Endothelial cell of hepatic sinusoid (primary cell): Measurements from ENCODE around the gene GPN2.

Experiments used
- in situ Hi-C: cut with HindIII; loops from 2 replicates; pipeline ENCODE4 v1.10.0; 2017; ENCODE audit warnings: low sequenced_read_pairs

The GPN2 gene

GRCh38 chr1:26889551-26890466 lies at the start of gene GPN2:
Gene GPN2, minus strand, starts transcription at chr1:26890283. Its CDS starts 187 bp downstream, at chr1:26890096.
- in situ Hi-C loops: loop anchor here (5.0 to 10.0 kb wide), 3 partner anchors 38 to 285 kb away; partner anchors contain the start of gene KDF1

GRCh38 chr1:26938659-26939025 lies 48.6 kb upstream of the GPN2 start:
- in situ Hi-C loops: no loop called here

GRCh38 chr1:26938004-26938658 lies 48.0 kb upstream of the GPN2 start:
- in situ Hi-C loops: no loop called here

GRCh38 chr1:26936823-26937222 lies 46.7 kb upstream of the GPN2 start:
- in situ Hi-C loops: no loop called here

DNA sequence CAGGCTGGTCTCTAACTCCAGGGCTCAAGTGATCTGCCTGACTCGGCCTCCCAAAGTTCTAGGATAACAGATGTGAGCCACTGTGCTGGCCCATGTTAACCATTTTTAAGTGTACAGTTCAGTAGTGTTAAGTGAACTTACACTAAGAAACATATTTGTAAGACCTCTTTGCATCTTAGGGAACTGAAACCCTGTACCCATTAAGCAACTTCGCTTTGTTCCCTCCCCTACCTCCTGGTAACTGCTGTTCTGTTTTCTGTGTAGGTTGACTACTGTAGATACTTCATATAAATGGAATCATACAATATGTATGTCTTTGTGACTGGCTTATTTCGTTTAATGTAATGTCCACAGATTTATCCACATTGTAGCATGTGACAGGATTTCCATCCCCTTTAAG lies 42.4 kb upstream of the GPN2 start:
- in situ Hi-C loops: no loop called here

GRCh38 chr1:26923711-26924110 lies 33.6 kb upstream of the GPN2 start:
- in situ Hi-C loops: no loop called here

DNA sequence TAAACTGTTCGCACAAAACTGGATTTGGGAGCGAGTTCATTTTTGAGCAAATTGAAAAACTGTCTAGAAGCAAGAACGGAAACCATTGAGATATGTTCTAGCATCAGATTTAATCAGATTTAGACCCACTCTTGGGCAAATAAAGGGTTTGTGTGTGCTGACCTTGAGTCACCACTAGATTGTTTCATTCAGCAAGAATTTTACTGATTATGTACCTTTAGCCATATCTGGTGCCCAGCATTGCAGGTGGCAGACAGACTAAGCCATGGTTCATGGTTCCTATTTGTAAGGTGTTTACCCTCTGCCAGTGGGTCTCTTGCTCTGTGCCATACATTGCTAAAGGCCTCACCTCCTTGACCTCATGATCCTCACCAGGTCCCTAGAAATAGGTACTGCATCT lies 32.8 kb upstream of the GPN2 start:
- in situ Hi-C loops: no loop called here

DNA sequence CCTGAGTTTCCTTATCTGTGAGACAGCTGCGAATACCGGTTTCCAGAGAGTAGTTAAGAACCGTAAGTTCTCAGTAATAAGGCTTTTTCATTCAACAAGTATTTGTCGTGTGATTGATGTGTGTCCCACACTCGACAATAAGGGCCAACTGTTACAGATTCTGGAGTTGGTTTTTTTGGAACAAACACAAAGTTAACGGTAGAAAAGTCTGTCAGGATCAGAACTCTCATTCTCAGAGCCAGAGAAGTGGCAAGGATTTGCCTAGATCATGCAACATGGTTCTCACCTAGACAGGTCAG lies 32.3 kb upstream of the GPN2 start:
- in situ Hi-C loops: no loop called here

DNA sequence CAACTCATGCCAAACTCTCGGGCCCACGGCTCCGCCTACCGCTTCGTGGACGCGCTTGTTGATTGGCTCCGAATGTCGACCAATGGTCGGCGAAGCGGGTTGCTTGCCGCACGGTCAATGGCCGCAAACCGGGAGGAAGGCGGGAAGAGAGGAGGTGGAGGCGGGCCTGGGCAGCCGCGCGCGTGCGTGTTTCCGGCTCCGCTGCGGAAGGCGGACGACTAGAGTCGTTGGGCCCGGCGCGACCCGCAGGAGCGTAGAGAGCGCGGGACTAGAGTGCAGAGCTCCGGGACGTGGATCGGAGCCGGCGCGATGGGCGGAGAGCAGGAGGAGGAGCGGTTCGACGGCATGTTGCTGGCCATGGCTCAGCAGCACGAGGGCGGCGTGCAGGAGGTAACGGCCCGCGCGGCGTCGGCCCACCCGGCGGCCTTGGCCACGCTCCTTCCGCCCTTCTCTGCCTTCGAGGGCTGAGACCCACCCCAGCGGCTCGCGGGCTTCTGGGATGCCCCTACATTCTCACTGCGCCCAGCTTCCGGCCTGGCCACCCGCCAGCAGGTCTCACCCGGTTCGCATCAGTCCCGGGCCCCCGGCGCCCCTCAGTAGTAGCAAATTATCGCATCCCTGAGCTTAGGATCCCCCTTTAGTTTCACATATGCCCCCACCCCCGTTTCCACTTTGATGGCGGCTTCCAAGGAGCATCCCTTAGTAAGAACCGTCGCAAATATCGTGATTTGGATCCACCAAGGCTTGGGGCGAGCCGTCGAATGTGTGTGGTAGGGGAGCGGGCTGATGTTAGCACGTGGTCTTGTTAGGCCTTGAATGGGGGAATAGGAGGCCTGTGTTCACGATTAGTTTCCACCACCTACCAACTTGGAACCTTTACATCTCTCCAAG lies 31.7 kb upstream of the GPN2 start, which contains the start of gene NUDC:
NUDC (plus strand) TSS at position 204 of the 891 bp plus-strand sequence; CDS start at position 310, 106 bp downstream.
- in situ Hi-C loops: no loop called here

- in situ Hi-C loops: no loop called here
Observed at GRCh38 chr1:26921126-26921539, 31.1 kb upstream of the GPN2 start.

GRCh38 chr1:26915204-26915842 lies 25.2 kb upstream of the GPN2 start:
- in situ Hi-C loops: no loop called here

GRCh38 chr1:26913754-26914619 lies 23.9 kb upstream of the GPN2 start, which contains the start of gene NR0B2:
Gene NR0B2, minus strand, starts transcription at chr1:26913975. Its CDS starts 35 bp downstream, at chr1:26913940.
- in situ Hi-C loops: no loop called here

- in situ Hi-C loops: no loop called here
Observed at GRCh38 chr1:26913389-26913753, 23.3 kb upstream of the GPN2 start.

- in situ Hi-C loops: no loop called here
Observed at GRCh38 chr1:26912147-26912490, 22.0 kb upstream of the GPN2 start.

- in situ Hi-C loops: no loop called here
Observed at GRCh38 chr1:26911399-26912146, 21.5 kb upstream of the GPN2 start.

GRCh38 chr1:26910343-26911160 lies 20.5 kb upstream of the GPN2 start:
- in situ Hi-C loops: no loop called here

DNA sequence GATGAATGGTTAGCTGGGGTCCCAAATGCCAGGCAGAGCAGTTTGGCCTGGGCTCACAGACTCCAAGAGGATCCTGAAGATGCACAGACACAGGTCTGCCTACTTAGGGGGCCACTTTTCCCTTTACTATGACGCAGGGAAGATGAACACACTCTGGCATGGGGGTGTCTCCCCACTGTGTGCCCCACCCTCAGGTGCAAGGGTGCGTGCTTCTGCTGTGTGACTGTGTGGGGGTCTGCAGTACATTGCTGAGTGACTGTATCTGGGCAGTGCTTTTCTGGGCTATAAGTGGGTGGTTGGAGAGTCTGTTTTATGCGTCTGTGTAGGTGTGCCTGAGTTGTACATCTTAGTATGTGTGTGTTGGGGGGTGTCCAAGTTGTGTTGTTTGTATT lies 19.9 kb upstream of the GPN2 start:
- in situ Hi-C loops: no loop called here
